PC-9 (cell line): ENCODE measurements around the gene NUDCD3. TPM values are rescaled to one million over a fixed set of nuclear protein-coding genes. Genes with fewer than 3 reads are reported as not detected.

ENCODE experiments used
- BruUV-seq: library from RNA; stranded (reverse); fragments of 400-500 nt; replicated peaks from 2 replicates; lab custom pipeline; 2021; lab: Mats Ljungman, UMichigan
- CTCF ChIA-PET: fragments of 300-600 bp; sonication (Branson Sonifier 250); formaldehyde crosslinking; loops from one replicate; lab custom pipeline; 2022; ENCODE audit warnings: antibody characterized with exemption; lab: Charles Lee
- POLR2A ChIA-PET: fragments of 300-600 bp; sonication (Branson Sonifier 250); formaldehyde crosslinking; loops from one replicate; lab custom pipeline; 2022; ENCODE audit warnings: antibody characterized with exemption; ENCODE audit not compliant: unreplicated experiment; lab: Charles Lee
- DNase-seq, 2 experiments: peaks; one replicate each; pipeline versions ENCODE4 v3.0.0 to v3.0.0-alpha.2; 2015 to 2022; ENCODE audit warnings: mixed read lengths in 1 of 2
- H2AFZ ChIP-seq: fragments of 200-600 bp; sonication (generic); 2 replicates; pipeline ENCODE4 v1.8.1; 2017; ENCODE audit warnings: antibody characterized with exemption
- H3F3A ChIP-seq: fragments of 200-600 bp; sonication (generic); 2 replicates; pipeline ENCODE4 v1.8.1; 2017; ENCODE audit warnings: antibody characterized with exemption, mild to moderate bottlenecking, low read depth; ENCODE audit not compliant: insufficient read depth
- H3K27ac ChIP-seq: fragments of 200-600 bp; sonication (generic); 2 replicates; pipeline ENCODE4 v1.6.1; 2016; ENCODE audit warnings: mixed run types
- H3K27me3 ChIP-seq: fragments of 200-600 bp; sonication (generic); 2 replicates; pipeline ENCODE4 v1.6.1; 2016; ENCODE audit warnings: low read depth, mixed run types; ENCODE audit not compliant: insufficient read depth
- H3K36me3 ChIP-seq: fragments of 200-600 bp; sonication (generic); 2 replicates; pipeline ENCODE4 v1.6.1; 2016; ENCODE audit warnings: low read depth, mixed run types
- H3K4me1 ChIP-seq: fragments of 200-600 bp; sonication (generic); replicated peaks from 2 replicates; pipeline ENCODE4 v1.6.1; 2016; ENCODE audit warnings: mixed run types; ENCODE audit not compliant: insufficient read depth
- H3K4me2 ChIP-seq: fragments of 200-600 bp; sonication (generic); 2 replicates; pipeline ENCODE4 v1.6.1; 2017; ENCODE audit warnings: mixed run types
- H3K4me3 ChIP-seq: fragments of 200-600 bp; sonication (generic); 2 replicates; pipeline ENCODE4 v1.6.1; 2016; ENCODE audit warnings: mixed run types
- H3K79me2 ChIP-seq: fragments of 200-600 bp; sonication (generic); 2 replicates; pipeline ENCODE4 v1.6.1; 2017; ENCODE audit warnings: low read depth, mixed run types
- H3K9me2 ChIP-seq: fragments of 200-600 bp; sonication (generic); 2 replicates; pipeline ENCODE4 v1.8.1; 2017; ENCODE audit warnings: mild to moderate bottlenecking; ENCODE audit not compliant: insufficient read depth
- H3K9me3 ChIP-seq: fragments of 200-600 bp; sonication (generic); 2 replicates; pipeline ENCODE4 v1.8.1; 2016; ENCODE audit warnings: low read depth; ENCODE audit not compliant: insufficient read depth
- H4K20me1 ChIP-seq: fragments of 200-600 bp; sonication (generic); 2 replicates; pipeline ENCODE4 v1.8.1; 2017; ENCODE audit not compliant: insufficient read depth
- EZH2 ChIP-seq: fragments of 200-600 bp; sonication (generic); IDR thresholded peaks from 2 replicates; pipeline ENCODE4 v1.8.0; 2017; ENCODE audit warnings: antibody characterized with exemption, low read depth
- intact Hi-C: fragments of 100-400 bp; cut with micrococcal nuclease; formaldehyde crosslinking; loops from one replicate; pipeline ENCODE4 v1.10.0; 2022; ENCODE audit not compliant: unreplicated experiment
- total RNA-seq: library from RNA; stranded (reverse); gene quantifications from 2 replicates; pipeline ENCODE4 v1.2.3, GENCODE V29; 2021
- TF ChIP-seq, protein P1 (sequence below): fragments of 200-600 bp; sonication (generic); conservative IDR thresholded peaks from 2 replicates; pipeline ENCODE4 v1.6.1; 2017; ENCODE audit warnings: mixed run types, antibody characterized with exemption, mild to moderate bottlenecking, moderate library complexity

NUDCD3 gene
- total RNA-seq, 1 experiment from 2014 or later = 149 TPM

DNA sequence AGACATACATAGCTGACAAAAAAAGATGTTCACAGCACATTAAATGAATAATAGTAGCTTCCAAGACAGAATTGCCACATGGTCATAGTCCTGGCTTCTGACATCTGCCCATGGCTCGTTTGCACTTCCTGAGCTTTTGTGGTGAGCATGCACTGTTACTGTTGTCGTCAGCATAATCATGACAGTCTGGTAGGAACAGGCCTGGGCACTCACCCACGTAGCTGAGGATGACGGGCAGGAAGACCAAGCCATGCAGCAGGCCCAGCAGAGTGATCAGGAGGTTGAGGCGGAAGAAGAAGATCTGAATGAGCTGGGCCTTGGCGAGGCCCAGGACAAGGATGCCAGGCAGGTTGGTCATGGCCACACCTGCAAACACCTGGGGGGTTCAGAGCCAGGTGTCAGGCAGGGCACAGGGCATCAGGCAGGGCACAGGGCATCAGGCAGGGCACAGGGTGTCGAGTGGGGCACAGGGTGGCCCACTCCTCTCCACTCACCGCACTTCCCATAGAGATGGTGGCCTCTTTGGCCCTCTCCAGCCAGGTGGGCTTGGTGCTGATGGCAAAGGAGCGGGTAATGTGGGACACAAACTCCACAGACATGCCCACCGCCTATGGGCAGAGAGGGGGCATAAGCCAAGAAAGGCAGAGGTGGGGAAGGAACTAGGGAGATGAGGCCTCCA, 25.3 kb upstream of the NUDCD3 start:
- no peak for DNase-seq
- Histone ChIP-seq H3K9me2 (no peaks in the 10 kb centered on the region), H3K27ac (no peak overlapping the region), H3K27me3 (no peaks in the 10 kb centered on the region), H3K79me2 (no peaks in the 10 kb centered on the region), H4K20me1 (no peaks in the 10 kb centered on the region), H3K4me1 (no peaks in the 10 kb centered on the region), H3K9me3 (no peaks in the 10 kb centered on the region), H3K4me3 (no peak overlapping the region), H3K36me3 (no peaks in the 10 kb centered on the region), H3F3A (no peaks in the 10 kb centered on the region), H3K4me2 (no peak overlapping the region), H2AFZ (no peak overlapping the region)
- ChIA-PET CTCF (no interaction called here), POLR2A (interaction anchor here (0.7 kb wide), 1 partner anchor 361 kb away, joined by 3 read pairs; no protein-coding TSS in a partner anchor)
- no TSS peak for BruUV-seq
- TF ChIP-seq, protein P1, sequence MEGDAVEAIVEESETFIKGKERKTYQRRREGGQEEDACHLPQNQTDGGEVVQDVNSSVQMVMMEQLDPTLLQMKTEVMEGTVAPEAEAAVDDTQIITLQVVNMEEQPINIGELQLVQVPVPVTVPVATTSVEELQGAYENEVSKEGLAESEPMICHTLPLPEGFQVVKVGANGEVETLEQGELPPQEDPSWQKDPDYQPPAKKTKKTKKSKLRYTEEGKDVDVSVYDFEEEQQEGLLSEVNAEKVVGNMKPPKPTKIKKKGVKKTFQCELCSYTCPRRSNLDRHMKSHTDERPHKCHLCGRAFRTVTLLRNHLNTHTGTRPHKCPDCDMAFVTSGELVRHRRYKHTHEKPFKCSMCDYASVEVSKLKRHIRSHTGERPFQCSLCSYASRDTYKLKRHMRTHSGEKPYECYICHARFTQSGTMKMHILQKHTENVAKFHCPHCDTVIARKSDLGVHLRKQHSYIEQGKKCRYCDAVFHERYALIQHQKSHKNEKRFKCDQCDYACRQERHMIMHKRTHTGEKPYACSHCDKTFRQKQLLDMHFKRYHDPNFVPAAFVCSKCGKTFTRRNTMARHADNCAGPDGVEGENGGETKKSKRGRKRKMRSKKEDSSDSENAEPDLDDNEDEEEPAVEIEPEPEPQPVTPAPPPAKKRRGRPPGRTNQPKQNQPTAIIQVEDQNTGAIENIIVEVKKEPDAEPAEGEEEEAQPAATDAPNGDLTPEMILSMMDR = no peak
- no peak for TF ChIP-seq EZH2
- intact Hi-C loops = no loop called here

DNA sequence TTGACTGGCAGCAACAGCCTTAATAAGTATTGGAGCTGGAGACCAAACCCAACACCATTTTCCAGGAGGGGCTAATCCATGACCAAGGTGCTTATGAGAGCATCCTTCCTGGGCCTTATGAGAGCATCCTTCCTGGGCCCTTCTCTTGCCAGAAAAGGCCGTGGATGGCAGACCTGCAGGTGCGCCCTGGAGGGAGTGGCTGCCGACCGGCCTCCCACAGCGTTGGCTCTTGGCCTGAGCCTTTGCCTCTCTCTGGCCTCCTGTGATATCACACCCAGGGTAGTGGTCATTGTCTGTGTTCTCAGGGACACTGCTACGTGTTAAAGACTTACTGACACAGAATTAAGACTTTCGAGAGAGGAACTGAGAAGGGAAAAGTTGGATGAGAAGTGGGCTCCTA, 22.3 kb upstream of the NUDCD3 start:
- no peaks in the 10 kb centered on the region for H4K20me1 ChIP-seq
- no peak for TF ChIP-seq EZH2
- TF ChIP-seq, protein P1 = no peak
- no peak overlapping the region for H2AFZ ChIP-seq
- H3K4me1 ChIP-seq = no peaks in the 10 kb centered on the region
- no peaks in the 10 kb centered on the region for H3F3A ChIP-seq
- H3K9me2 ChIP-seq = no peaks in the 10 kb centered on the region
- no peak for DNase-seq
- peaks cover 3% of the 10 kb centered on the region; the same call in 1 of the 2 replicates for H3K9me3 ChIP-seq
- POLR2A ChIA-PET = no interaction called here
- H3K27ac ChIP-seq = no peak overlapping the region
- intact Hi-C loops = no loop called here
- no peak overlapping the region for H3K4me2 ChIP-seq
- H3K27me3 ChIP-seq = no peaks in the 10 kb centered on the region
- H3K4me3 ChIP-seq = no peak overlapping the region
- CTCF ChIA-PET = no interaction called here
- H3K36me3 ChIP-seq = no peaks in the 10 kb centered on the region
- H3K79me2 ChIP-seq = no peaks in the 10 kb centered on the region
- BruUV-seq = no TSS peak

DNA sequence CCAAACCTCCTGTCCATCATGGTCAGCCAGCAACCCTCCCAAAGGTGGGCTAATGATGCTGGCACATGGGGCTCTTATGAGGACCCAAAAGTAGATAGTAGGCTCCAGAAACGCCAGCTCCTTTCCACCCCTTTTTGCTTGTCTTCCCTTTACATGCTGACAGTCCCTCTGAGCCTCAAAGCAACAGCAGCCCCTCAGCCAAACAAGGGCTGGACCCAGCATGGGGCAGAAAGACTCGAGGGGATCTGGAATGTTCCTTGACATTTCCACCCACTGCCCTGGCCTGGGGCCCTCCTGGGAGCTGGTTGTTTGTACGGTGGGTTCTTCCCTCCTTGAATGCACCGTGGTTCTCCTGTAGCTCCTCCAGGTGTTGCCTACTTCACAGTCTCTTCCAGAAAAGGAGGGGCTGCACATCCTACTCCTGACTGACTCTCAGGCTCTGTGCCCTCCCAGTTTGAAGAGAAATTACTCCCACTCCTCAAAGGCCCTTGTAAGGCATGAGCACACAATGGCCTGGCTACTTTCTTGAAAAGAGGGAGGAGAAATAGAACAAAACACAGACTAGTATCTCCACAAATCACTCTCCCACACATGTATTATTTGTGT, 21.5 kb upstream of the NUDCD3 start:
- BruUV-seq = no TSS peak
- POLR2A ChIA-PET = no interaction called here
- no peak for TF ChIP-seq EZH2
- TF ChIP-seq, protein P1 = no peak

More for the DNA sequence above, 21.5 kb upstream of the NUDCD3 start:
- Histone ChIP-seq H3K4me3 (no peak overlapping the region), H3K79me2 (no peaks in the 10 kb centered on the region), H3K27me3 (no peaks in the 10 kb centered on the region), H3K4me1 (no peaks in the 10 kb centered on the region), H3K9me3 (peaks cover 3% of the 10 kb centered on the region; the same call in 1 of the 2 replicates), H4K20me1 (no peaks in the 10 kb centered on the region), H3K4me2 (no peak overlapping the region), H3K36me3 (no peaks in the 10 kb centered on the region), H3F3A (no peaks in the 10 kb centered on the region), H2AFZ (no peak overlapping the region), H3K9me2 (no peaks in the 10 kb centered on the region), H3K27ac (no peak overlapping the region)
- intact Hi-C loops = no loop called here
- DNase-seq = no peak
- CTCF ChIA-PET = no interaction called here
